WTC11 (cell line): Measurements from ENCODE around the gene NUDT16. TPM values are rescaled to one million over a fixed set of nuclear protein-coding genes. Genes with fewer than 3 reads are reported as not detected.

Source experiments
- ATAC-seq: fragments of 200-7000 bp; cut with Tn5 transposase; 2 replicates; pipeline ENCODE4 v1.10.0; 2021; ENCODE audit warnings: mild to moderate bottlenecking, moderate library complexity
- Bru-seq: library from RNA; stranded (reverse); fragments of 400-500 nt; gene quantifications from one replicate; lab custom pipeline; 2021; lab: Mats Ljungman, UMichigan
- CTCF ChIA-PET: fragments of 300-600 bp; sonication (Branson Sonifier 250); formaldehyde crosslinking; loops from one replicate; lab custom pipeline; 2021; ENCODE audit warnings: antibody characterized with exemption; lab: Charles Lee
- POLR2A ChIA-PET: fragments of 350-600 bp; sonication (Branson Sonifier 250); formaldehyde crosslinking; loops from one replicate; lab custom pipeline; 2021; ENCODE audit warnings: antibody characterized with exemption; lab: Charles Lee
- DNase-seq: peaks from one replicate; pipeline ENCODE4 v3.0.0; 2021; ENCODE audit warnings: low spot score
- H3K27ac Mint-ChIP-seq: 2 replicates; pipeline ENCODE4 v1.8.0; 2021; ENCODE audit warnings: mixed read lengths
- H3K27me3 Mint-ChIP-seq: 2 replicates; pipeline ENCODE4 v1.8.0; 2021; ENCODE audit warnings: low read depth, mild to moderate bottlenecking, moderate library complexity, mixed read lengths
- H3K36me3 Mint-ChIP-seq: 2 replicates; pipeline ENCODE4 v1.8.0; 2021; ENCODE audit warnings: mixed read lengths
- H3K4me1 Mint-ChIP-seq: 2 replicates; pipeline ENCODE4 v1.8.0; 2022; ENCODE audit warnings: mixed read lengths
- H3K4me3 Mint-ChIP-seq: 2 replicates; pipeline ENCODE4 v1.8.0; 2021; ENCODE audit warnings: mild to moderate bottlenecking, moderate library complexity, mixed read lengths
- H3K9me3 Mint-ChIP-seq: 2 replicates; pipeline ENCODE4 v1.8.0; 2021; ENCODE audit warnings: mixed read lengths
- ARID4B ChIP-seq: sonication (generic); formaldehyde crosslinking; IDR thresholded peaks from 2 replicates; pipeline ENCODE4 v1.8.0; 2023; ENCODE audit warnings: missing genetic modification reagents, mild to moderate bottlenecking, borderline replicate concordance
- ATF3 ChIP-seq: sonication (generic); formaldehyde crosslinking; conservative IDR thresholded peaks from 2 replicates; pipeline ENCODE4 v1.8.1; 2022; ENCODE audit warnings: mild to moderate bottlenecking, missing genetic modification reagents
- ATF6 ChIP-seq: sonication (generic); formaldehyde crosslinking; IDR thresholded peaks from 2 replicates; pipeline ENCODE4 v1.8.1; 2023; ENCODE audit warnings: mild to moderate bottlenecking, missing genetic modification reagents
- CDX4 ChIP-seq: fragments of 250-450 bp; sonication (Bioruptor Pico); IDR thresholded peaks from 2 replicates; pipeline ENCODE4 v1.9.0; 2021; ENCODE audit warnings: moderate library complexity, mild to moderate bottlenecking, inconsistent platforms, borderline replicate concordance
- CREM ChIP-seq: sonication (generic); formaldehyde crosslinking; IDR thresholded peaks from 2 replicates; pipeline ENCODE4 v1.8.1; 2022; ENCODE audit warnings: mild to moderate bottlenecking, missing genetic modification reagents, moderate library complexity
- EMX1 ChIP-seq: fragments of 250-450 bp; sonication (Bioruptor Pico); IDR thresholded peaks from 2 replicates; pipeline ENCODE4 v1.8.0; 2021; ENCODE audit warnings: mild to moderate bottlenecking
- ESRRA ChIP-seq: sonication (generic); formaldehyde crosslinking; IDR thresholded peaks from 2 replicates; pipeline ENCODE4 v1.8.1; 2022; ENCODE audit warnings: mild to moderate bottlenecking, missing genetic modification reagents, borderline replicate concordance
- ETV6 ChIP-seq: sonication (generic); formaldehyde crosslinking; IDR thresholded peaks from 2 replicates; pipeline ENCODE4 v1.8.1; 2022; ENCODE audit warnings: mild to moderate bottlenecking, missing genetic modification reagents
- GTF2I ChIP-seq: fragments of 250-450 bp; sonication (Bioruptor Pico); conservative IDR thresholded peaks from 2 replicates; pipeline ENCODE4 v1.4.0; 2021; ENCODE audit warnings: mild to moderate bottlenecking
- MXD4 ChIP-seq: fragments of 250-450 bp; sonication (Bioruptor Pico); IDR thresholded peaks from 2 replicates; pipeline ENCODE4 v1.8.0; 2021; ENCODE audit warnings: mild to moderate bottlenecking, moderate library complexity, borderline replicate concordance
- NFATC4 ChIP-seq: fragments of 250-450 bp; sonication (Bioruptor Pico); IDR thresholded peaks from 2 replicates; pipeline ENCODE4 v1.9.0; 2021; ENCODE audit warnings: mild to moderate bottlenecking
- NR3C1 ChIP-seq: sonication (generic); formaldehyde crosslinking; conservative IDR thresholded peaks from 2 replicates; pipeline ENCODE4 v1.8.1; 2023; ENCODE audit warnings: low read depth, mild to moderate bottlenecking, missing genetic modification reagents
- OVOL2 ChIP-seq: fragments of 250-450 bp; sonication (Bioruptor Pico); IDR thresholded peaks from 2 replicates; pipeline ENCODE4 v1.9.0; 2021; ENCODE audit warnings: mild to moderate bottlenecking, borderline replicate concordance
- USF2 ChIP-seq: sonication (generic); formaldehyde crosslinking; IDR thresholded peaks from 2 replicates; pipeline ENCODE4 v1.8.1; 2023; ENCODE audit warnings: mild to moderate bottlenecking, missing genetic modification reagents, moderate library complexity
- ZNF423 ChIP-seq: fragments of 250-450 bp; sonication (Bioruptor Pico); IDR thresholded peaks from 2 replicates; pipeline ENCODE4 v2.1.2; 2022; ENCODE audit warnings: mild to moderate bottlenecking, moderate library complexity
- ZSCAN18 ChIP-seq: fragments of 250-450 bp; sonication (Bioruptor Pico); IDR thresholded peaks from 2 replicates; pipeline ENCODE4 v2.1.2; 2022; ENCODE audit warnings: mild to moderate bottlenecking, moderate library complexity
- long read RNA-seq, 3 experiments: library from RNA in 1 of 3; library from capped mRNA in 1 of 3; library from polyadenylated mRNA in 1 of 3; unstranded in 2 of 3; stranded (forward) in 1 of 3; transcript quantifications; one replicate each; pipeline ENCODE4 v2.0.0, GENCODE V29; 2021
- total RNA-seq: library from RNA; stranded (reverse); gene quantifications from 3 replicates; pipeline ENCODE4 v1.2.3, GENCODE V29; 2021
- TF ChIP-seq, protein P1 (sequence below): sonication (generic); formaldehyde crosslinking; IDR thresholded peaks from 2 replicates; pipeline ENCODE4 v1.8.1; 2023; ENCODE audit warnings: mild to moderate bottlenecking, missing genetic modification reagents
- TF ChIP-seq, protein P2 (sequence below): sonication (generic); formaldehyde crosslinking; IDR thresholded peaks from 2 replicates; pipeline ENCODE4 v1.8.0; 2022; ENCODE audit warnings: mild to moderate bottlenecking, missing genetic modification reagents
- TF ChIP-seq, protein P3 (sequence below): sonication (generic); formaldehyde crosslinking; IDR thresholded peaks from 2 replicates; pipeline ENCODE4 v1.8.1; 2023; ENCODE audit warnings: mild to moderate bottlenecking, moderate library complexity, missing genetic modification reagents

NUDT16 gene
- total RNA-seq, result 17.2 to 20.3 TPM (median 18.6 TPM) in 3 replicates
- percentile 95 among the genes with signal in this experiment for Bru-seq, nascent RNA
- long read RNA-seq, experiment 1, full-length matches to known transcripts, result 29 of 45 reads
- long read RNA-seq, experiment 1, partial matches to known transcripts, result 16 of 45 reads
- long read RNA-seq, experiment 1, other reads (novel, unspliced or antisense), result 0 of 45 reads
- long read RNA-seq, experiment 2, full-length matches to known transcripts, result 24 of 51 reads
- long read RNA-seq, experiment 2, partial matches to known transcripts, result 0 of 51 reads
- long read RNA-seq, experiment 2, other reads (novel, unspliced or antisense), result 27 of 51 reads
- long read RNA-seq, experiment 3, full-length matches to known transcripts, result 23 of 28 reads
- long read RNA-seq, experiment 3, partial matches to known transcripts, result 4 of 28 reads
- long read RNA-seq, experiment 3, other reads (novel, unspliced or antisense), result 1 of 28 reads

DNA sequence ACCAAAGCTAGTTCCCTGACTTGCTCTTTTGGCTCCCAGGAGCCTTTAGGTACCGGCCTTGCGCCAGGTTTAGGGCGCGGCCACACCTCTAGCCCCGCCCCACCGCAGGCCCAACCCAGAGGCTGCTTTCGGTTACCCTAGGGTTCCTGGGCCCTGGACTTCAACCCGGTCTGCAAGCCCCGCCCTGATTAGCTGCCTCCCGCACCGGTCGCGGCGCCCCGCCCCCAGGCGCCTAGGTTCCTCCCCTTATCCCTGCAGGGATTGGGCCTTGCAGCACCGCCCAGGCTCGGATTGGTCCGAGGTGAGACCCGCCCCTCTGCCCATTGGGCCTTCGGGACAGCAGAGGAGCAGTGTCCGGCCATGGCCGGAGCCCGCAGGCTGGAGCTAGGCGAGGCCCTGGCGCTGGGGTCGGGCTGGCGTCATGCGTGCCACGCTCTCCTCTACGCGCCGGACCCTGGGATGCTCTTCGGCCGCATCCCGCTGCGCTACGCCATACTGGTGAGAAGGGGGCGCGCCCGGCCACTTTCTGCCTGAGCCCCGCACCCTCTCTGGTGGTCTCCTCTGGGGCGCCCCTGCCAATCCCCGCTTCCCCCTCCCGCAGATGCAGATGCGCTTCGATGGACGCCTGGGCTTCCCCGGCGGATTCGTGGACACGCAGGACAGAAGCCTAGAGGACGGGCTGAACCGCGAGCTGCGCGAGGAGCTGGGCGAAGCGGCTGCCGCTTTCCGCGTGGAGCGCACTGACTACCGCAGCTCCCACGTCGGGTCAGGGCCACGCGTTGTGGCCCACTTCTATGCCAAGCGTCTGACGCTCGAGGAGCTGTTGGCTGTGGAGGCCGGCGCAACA, at the start of gene NUDT16:
TSS of gene NUDT16 (plus strand) at position 330 of the 847 bp plus-strand sequence. CDS start at position 361, 31 bp downstream.
- Mint-ChIP-seq H3K27ac (peak within 1 kb of the TSS; percentile 97), H3K27me3 (no peaks in the 10 kb centered on the region), H3K36me3 (peaks cover 16% of the 10 kb centered on the region), H3K4me1 (peaks cover 15% of the 10 kb centered on the region), H3K4me3 (peak within 1 kb of the TSS; percentile 94), H3K9me3 (no peaks in the 10 kb centered on the region)
- DNase-seq, result peak; percentile 100
- peak; percentile 97 for ATAC-seq
- POLR2A ChIA-PET, result interaction anchor here (0.5 to 2.1 kb wide), 11 partner anchors 10 to 634 kb away, joined by 3 to 31 read pairs (median 4); partner anchors contain the start of gene ATP2C1
- CTCF ChIA-PET, result interaction anchor here (0.7 to 1.8 kb wide), 7 partner anchors 11 to 1106 kb away, joined by 3 to 5 read pairs (median 3); no protein-coding TSS in a partner anchor
- TF ChIP-seq NFATC4 (CRISPR knock-in tag) (no peak), ETV6 (CRISPR knock-in tag) (peak; percentile 61; the same call in 1 of the 2 replicates), ZSCAN18 (CRISPR knock-in tag) (no peak), GTF2I (CRISPR knock-in tag) (no peak), OVOL2 (CRISPR knock-in tag) (no peak), EMX1 (no peak), CDX4 (CRISPR knock-in tag) (no peak), ATF6 (no peak), CREM (CRISPR knock-in tag) (no peak; the same call in 1 of the 2 replicates), ESRRA (CRISPR knock-in tag) (peak; percentile 72; the same call in 1 of the 2 replicates), USF2 (0 out of 2 replicates have a peak, but pooled peaks have one; percentile 13), ARID4B (CRISPR knock-in tag) (no peak), MXD4 (CRISPR knock-in tag) (no peak), NR3C1 (CRISPR knock-in tag) (0 out of 2 replicates have a peak, but pooled peaks have one; percentile 80), ZNF423 (CRISPR knock-in tag) (no peak), ATF3 (CRISPR knock-in tag) (no peak)
- TF ChIP-seq, protein P1, sequence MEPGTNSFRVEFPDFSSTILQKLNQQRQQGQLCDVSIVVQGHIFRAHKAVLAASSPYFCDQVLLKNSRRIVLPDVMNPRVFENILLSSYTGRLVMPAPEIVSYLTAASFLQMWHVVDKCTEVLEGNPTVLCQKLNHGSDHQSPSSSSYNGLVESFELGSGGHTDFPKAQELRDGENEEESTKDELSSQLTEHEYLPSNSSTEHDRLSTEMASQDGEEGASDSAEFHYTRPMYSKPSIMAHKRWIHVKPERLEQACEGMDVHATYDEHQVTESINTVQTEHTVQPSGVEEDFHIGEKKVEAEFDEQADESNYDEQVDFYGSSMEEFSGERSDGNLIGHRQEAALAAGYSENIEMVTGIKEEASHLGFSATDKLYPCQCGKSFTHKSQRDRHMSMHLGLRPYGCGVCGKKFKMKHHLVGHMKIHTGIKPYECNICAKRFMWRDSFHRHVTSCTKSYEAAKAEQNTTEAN, result no peak; the same call in 1 of the 2 replicates
- TF ChIP-seq, protein P2, sequence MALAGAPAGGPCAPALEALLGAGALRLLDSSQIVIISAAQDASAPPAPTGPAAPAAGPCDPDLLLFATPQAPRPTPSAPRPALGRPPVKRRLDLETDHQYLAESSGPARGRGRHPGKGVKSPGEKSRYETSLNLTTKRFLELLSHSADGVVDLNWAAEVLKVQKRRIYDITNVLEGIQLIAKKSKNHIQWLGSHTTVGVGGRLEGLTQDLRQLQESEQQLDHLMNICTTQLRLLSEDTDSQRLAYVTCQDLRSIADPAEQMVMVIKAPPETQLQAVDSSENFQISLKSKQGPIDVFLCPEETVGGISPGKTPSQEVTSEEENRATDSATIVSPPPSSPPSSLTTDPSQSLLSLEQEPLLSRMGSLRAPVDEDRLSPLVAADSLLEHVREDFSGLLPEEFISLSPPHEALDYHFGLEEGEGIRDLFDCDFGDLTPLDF (CRISPR knock-in tag), result peak; percentile 74; the same call in 1 of the 2 replicates
- TF ChIP-seq, protein P3, sequence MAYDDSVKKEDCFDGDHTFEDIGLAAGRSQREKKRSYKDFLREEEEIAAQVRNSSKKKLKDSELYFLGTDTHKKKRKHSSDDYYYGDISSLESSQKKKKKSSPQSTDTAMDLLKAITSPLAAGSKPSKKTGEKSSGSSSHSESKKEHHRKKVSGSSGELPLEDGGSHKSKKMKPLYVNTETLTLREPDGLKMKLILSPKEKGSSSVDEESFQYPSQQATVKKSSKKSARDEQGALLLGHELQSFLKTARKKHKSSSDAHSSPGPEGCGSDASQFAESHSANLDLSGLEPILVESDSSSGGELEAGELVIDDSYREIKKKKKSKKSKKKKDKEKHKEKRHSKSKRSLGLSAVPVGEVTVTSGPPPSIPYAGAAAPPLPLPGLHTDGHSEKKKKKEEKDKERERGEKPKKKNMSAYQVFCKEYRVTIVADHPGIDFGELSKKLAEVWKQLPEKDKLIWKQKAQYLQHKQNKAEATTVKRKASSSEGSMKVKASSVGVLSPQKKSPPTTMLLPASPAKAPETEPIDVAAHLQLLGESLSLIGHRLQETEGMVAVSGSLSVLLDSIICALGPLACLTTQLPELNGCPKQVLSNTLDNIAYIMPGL (CRISPR knock-in tag), result peak; percentile 66; the same call in 1 of the 2 replicates
